CD14-positive monocyte (primary cell): ENCODE results near the gene VWA5B1. TPM values are rescaled to one million over a fixed set of nuclear protein-coding genes. Genes with fewer than 3 reads are reported as not detected.

Experiments
- DNase-seq, 3 donors: peaks; one replicate each; pipeline ENCODE4 v3.0.0-alpha.2; 2011 to 2022
- H2AFZ ChIP-seq: 2 replicates; pipeline ENCODE4 v1.6.0; 2012; ENCODE audit warnings: mild to moderate bottlenecking, low read depth, low read length, inconsistent platforms; ENCODE audit not compliant: insufficient read depth, poor library complexity, severe bottlenecking
- H3K27ac ChIP-seq, 2 donors: 1 replicate in 1 of 2; 2 replicates in 1 of 2; pipeline ENCODE4 v1.5.1; 2012 to 2013; ENCODE audit warnings: low read length in 2 of 2, control low read depth in 1 of 2, inconsistent platforms in 1 of 2, low read depth in 1 of 2, mild to moderate bottlenecking in 1 of 2
- H3K27me3 ChIP-seq, 2 donors: one replicate each; pipeline versions ENCODE4 v1.6.0 to v1.6.1; 2011 to 2013; ENCODE audit warnings: low read length in 2 of 2; ENCODE audit not compliant: control insufficient read depth in 2 of 2, insufficient read depth in 2 of 2
- H3K36me3 ChIP-seq, 2 donors: replicated peaks in 1 of 2; 1 replicate in 1 of 2; 2 replicates in 1 of 2; pipeline versions ENCODE4 v1.5.1 to v1.6.1; 2012 to 2013; ENCODE audit warnings: low read length in 2 of 2, control low read depth in 1 of 2, inconsistent platforms in 1 of 2, mild to moderate bottlenecking in 1 of 2; ENCODE audit not compliant: insufficient read depth in 2 of 2, control insufficient read depth in 1 of 2
- H3K4me1 ChIP-seq, 2 donors: 1 replicate in 1 of 2; 2 replicates in 1 of 2; pipeline versions ENCODE4 v1.5.1 to v1.6.1; 2012 to 2013; ENCODE audit warnings: low read length in 2 of 2, control low read depth in 1 of 2, inconsistent platforms in 1 of 2, mild to moderate bottlenecking in 1 of 2, moderate library complexity in 1 of 2; ENCODE audit not compliant: insufficient read depth in 2 of 2, control insufficient read depth in 1 of 2
- H3K4me2 ChIP-seq: replicated peaks from 2 replicates; pipeline ENCODE3; 2012; ENCODE audit warnings: low read length, moderate library complexity, mild to moderate bottlenecking; ENCODE audit not compliant: poor library complexity, severe bottlenecking; ENCODE audit errors: extremely low read depth
- H3K4me3 ChIP-seq, 3 experiments: fragments of 200-600 bp in 1 of 3; sonication (generic) in 1 of 3; replicated peaks in 1 of 3; 1 replicate in 2 of 3; 2 replicates in 1 of 3; pipeline ENCODE4 v1.5.1; 2011 to 2013; ENCODE audit warnings: low read length in 3 of 3, mild to moderate bottlenecking in 3 of 3, control low read depth in 2 of 3, low read depth in 2 of 3, inconsistent platforms in 1 of 3, moderate library complexity in 1 of 3
- H3K79me2 ChIP-seq: 2 replicates; pipeline ENCODE4 v1.6.0; 2012; ENCODE audit warnings: mild to moderate bottlenecking, control low read depth, inconsistent platforms, low read length, moderate library complexity; ENCODE audit not compliant: insufficient read depth
- H3K9ac ChIP-seq: 2 replicates; pipeline ENCODE4 v1.6.0; 2017; ENCODE audit warnings: low read length, mild to moderate bottlenecking; ENCODE audit not compliant: insufficient read depth, poor library complexity, severe bottlenecking
- H3K9me3 ChIP-seq, 2 donors: replicated peaks in 1 of 2; 1 replicate in 1 of 2; 2 replicates in 1 of 2; pipeline versions ENCODE4 v1.5.1 to v1.6.1; 2012 to 2013; ENCODE audit warnings: low read length in 2 of 2, control low read depth in 1 of 2; ENCODE audit not compliant: control insufficient read depth in 1 of 2, insufficient read depth in 1 of 2
- H4K20me1 ChIP-seq: 2 replicates; pipeline ENCODE4 v1.6.0; 2012; ENCODE audit warnings: mild to moderate bottlenecking, low read length, control low read depth, moderate library complexity; ENCODE audit not compliant: insufficient read depth
- H3K27ac Mint-ChIP-seq, 7 donors: one replicate each; pipeline ENCODE4 v1.8.0; 2020; ENCODE audit warnings: mild to moderate bottlenecking in 7 of 7, mixed read lengths in 7 of 7, moderate library complexity in 6 of 7, inconsistent platforms in 2 of 7
- H3K27me3 Mint-ChIP-seq, 3 donors: one replicate each; pipeline ENCODE4 v1.8.0; 2021 to 2022; ENCODE audit warnings: low read depth in 3 of 3, mild to moderate bottlenecking in 3 of 3, mixed read lengths in 3 of 3, moderate library complexity in 3 of 3, inconsistent platforms in 1 of 3
- H3K36me3 Mint-ChIP-seq, 2 donors: one replicate each; pipeline ENCODE4 v1.8.0; 2020; ENCODE audit warnings: mixed read lengths in 2 of 2, inconsistent platforms in 1 of 2, mild to moderate bottlenecking in 1 of 2
- H3K4me1 Mint-ChIP-seq: one replicate; pipeline ENCODE4 v1.8.0; 2020; ENCODE audit warnings: mild to moderate bottlenecking, mixed read lengths
- H3K4me3 Mint-ChIP-seq, 2 donors: one replicate each; pipeline ENCODE4 v1.8.0; 2020; ENCODE audit warnings: mild to moderate bottlenecking in 2 of 2, mixed read lengths in 2 of 2, moderate library complexity in 1 of 2
- H3K9me3 Mint-ChIP-seq, 7 donors: one replicate each; pipeline ENCODE4 v1.8.0; 2020 to 2022; ENCODE audit warnings: mixed read lengths in 7 of 7, mild to moderate bottlenecking in 6 of 7, moderate library complexity in 6 of 7, inconsistent platforms in 2 of 7
- WGBS: methylation state at CpG from one replicate; pipeline ENCODE4 v1.1.5; 2013; ENCODE audit warnings: missing lambda C conversion rate; ENCODE audit not compliant: insufficient coverage; 5-methylcytosine and 5-hydroxymethylcytosine counted together
- intact Hi-C, 2 donors: fragments of 100-400 bp; cut with micrococcal nuclease; formaldehyde crosslinking; loops; one replicate each; pipeline versions ENCODE4 v1.15.0 to v1.15.1; 2023
- polyA plus RNA-seq, 3 donors: library from polyadenylated mRNA; depleted of rRNA in 1 of 3; unstranded in 2 of 3; stranded (reverse) in 1 of 3; fragments of 300-500 nt in 2 of 3; fragments of >200 nt in 1 of 3; fragmentation: Illumina TruSeq in 2 of 3; gene quantifications; 1 replicate in 2 of 3; 2 replicates in 1 of 3; pipeline ENCODE4 v1.2.3, GENCODE V29; 2012 to 2021
- TF ChIP-seq, protein P1 (sequence below): fragments of 200-600 bp; IDR thresholded peaks from one replicate; pipeline ENCODE4 v1.8.0; 2022; ENCODE audit warnings: antibody characterized with exemption, mild to moderate bottlenecking

Gene VWA5B1
- polyA plus RNA-seq, 3 donors = not detected

DNA sequence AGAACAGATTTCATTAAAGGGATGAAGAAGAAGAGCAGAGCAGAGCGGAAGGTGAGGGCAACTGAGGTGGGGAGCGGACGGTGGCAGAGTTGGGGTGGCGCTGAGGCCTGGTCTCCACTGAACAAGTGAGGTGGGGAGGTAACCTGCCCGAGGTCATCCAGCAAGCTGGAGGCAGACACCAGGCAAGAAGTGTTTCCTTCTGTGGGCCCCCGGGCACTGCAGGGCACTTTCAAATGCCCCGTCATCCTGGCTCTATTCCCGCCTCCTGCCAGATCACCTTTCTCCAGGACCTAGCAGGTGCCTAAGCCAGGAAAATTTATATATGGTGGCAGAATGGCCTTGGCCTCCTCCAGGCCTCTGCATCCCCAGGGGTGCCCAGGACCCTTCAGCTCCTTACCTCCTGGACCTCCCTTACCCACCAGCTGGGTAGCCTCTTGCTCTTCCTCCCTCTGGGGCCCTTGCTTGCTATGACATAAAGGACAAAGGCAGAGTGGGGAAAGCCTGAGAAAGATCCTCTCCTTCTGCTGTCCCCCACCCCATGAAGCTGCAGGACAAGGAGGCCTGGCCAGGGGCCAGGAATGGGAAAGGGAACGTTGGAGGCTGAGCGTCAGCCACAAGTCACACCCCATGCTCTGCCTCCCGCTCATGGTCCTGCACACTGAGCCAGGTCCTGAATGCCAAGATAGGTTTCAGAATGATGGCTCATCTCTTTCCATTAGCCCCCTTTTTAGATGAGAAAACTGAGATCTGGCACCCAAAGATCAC is 29.0 kb downstream of the VWA5B1 start:
- TF ChIP-seq, protein P1, sequence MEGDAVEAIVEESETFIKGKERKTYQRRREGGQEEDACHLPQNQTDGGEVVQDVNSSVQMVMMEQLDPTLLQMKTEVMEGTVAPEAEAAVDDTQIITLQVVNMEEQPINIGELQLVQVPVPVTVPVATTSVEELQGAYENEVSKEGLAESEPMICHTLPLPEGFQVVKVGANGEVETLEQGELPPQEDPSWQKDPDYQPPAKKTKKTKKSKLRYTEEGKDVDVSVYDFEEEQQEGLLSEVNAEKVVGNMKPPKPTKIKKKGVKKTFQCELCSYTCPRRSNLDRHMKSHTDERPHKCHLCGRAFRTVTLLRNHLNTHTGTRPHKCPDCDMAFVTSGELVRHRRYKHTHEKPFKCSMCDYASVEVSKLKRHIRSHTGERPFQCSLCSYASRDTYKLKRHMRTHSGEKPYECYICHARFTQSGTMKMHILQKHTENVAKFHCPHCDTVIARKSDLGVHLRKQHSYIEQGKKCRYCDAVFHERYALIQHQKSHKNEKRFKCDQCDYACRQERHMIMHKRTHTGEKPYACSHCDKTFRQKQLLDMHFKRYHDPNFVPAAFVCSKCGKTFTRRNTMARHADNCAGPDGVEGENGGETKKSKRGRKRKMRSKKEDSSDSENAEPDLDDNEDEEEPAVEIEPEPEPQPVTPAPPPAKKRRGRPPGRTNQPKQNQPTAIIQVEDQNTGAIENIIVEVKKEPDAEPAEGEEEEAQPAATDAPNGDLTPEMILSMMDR = no peak
- H3K4me3 ChIP-seq = no peak overlapping the region
- peaks cover 0 to 7% of the 10 kb centered on the region in 2 donors for H3K27me3 ChIP-seq
- no peaks in the 10 kb centered on the region for H3K9me3 Mint-ChIP-seq
- H3K36me3 ChIP-seq = no peaks in the 10 kb centered on the region
- H4K20me1 ChIP-seq = no peaks in the 10 kb centered on the region
- no peak overlapping the region for H3K4me3 Mint-ChIP-seq
- no peaks in the 10 kb centered on the region for H3K4me1 ChIP-seq
- intact Hi-C loops = no loop called here
- no peak overlapping the region for H3K27ac Mint-ChIP-seq
- no peak overlapping the region for H2AFZ ChIP-seq
- peaks cover 10 to 23% (median 12%) of the 10 kb centered on the region in 3 donors for H3K27me3 Mint-ChIP-seq
- H3K27ac ChIP-seq = no peak overlapping the region
- no peaks in the 10 kb centered on the region for H3K4me1 Mint-ChIP-seq
- WGBS = 92% methylated on average over 6 of the region's 11 CpGs
- H3K9ac ChIP-seq = no peak overlapping the region
- H3K36me3 Mint-ChIP-seq = no peaks in the 10 kb centered on the region
- H3K4me2 ChIP-seq = no peak overlapping the region
- no peaks in the 10 kb centered on the region for H3K79me2 ChIP-seq
- no peaks in the 10 kb centered on the region for H3K9me3 ChIP-seq
- DNase-seq = no peak

DNA sequence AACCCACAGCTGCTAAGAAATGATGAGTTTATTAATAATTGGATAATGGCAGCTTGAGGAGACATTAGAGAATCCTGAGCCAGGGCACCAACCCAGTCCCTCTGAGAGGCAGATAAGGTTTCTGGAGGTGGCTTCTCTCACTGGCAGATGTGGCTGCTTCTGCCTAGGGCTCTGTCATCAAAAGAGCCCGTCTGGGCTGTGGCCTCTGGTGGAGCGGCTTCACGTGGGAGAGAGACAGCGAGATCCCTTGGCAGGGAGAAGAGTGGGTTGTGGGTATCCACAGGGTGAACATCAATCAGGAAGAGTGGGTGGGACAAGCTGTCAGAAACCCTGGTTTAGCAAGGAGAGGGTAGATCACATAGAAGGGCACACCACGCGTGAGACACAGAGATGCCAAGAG is 30.0 kb downstream of the VWA5B1 start:
- Mint-ChIP-seq H3K4me3 (no peak overlapping the region), H3K27me3 (peaks cover 10 to 24% (median 13%) of the 10 kb centered on the region in 3 donors), H3K36me3 (no peaks in the 10 kb centered on the region), H3K4me1 (no peaks in the 10 kb centered on the region), H3K27ac (no peak overlapping the region), H3K9me3 (no peaks in the 10 kb centered on the region)
- no peak overlapping the region for H3K4me2 ChIP-seq
- no peaks in the 10 kb centered on the region for H3K79me2 ChIP-seq
- WGBS = 89% methylated on average over 4 of the region's 6 CpGs
- no peak for DNase-seq
- TF ChIP-seq, protein P1 = no peak
- H3K27me3 ChIP-seq = peaks cover 0 to 7% of the 10 kb centered on the region in 2 donors
- no peak overlapping the region for H3K27ac ChIP-seq
- no peak overlapping the region for H2AFZ ChIP-seq
- no peaks in the 10 kb centered on the region for H4K20me1 ChIP-seq
- H3K4me3 ChIP-seq = no peak overlapping the region
- H3K4me1 ChIP-seq = no peaks in the 10 kb centered on the region
- no peaks in the 10 kb centered on the region for H3K9me3 ChIP-seq
- no peaks in the 10 kb centered on the region for H3K36me3 ChIP-seq
- no peak overlapping the region for H3K9ac ChIP-seq
- intact Hi-C loops = no loop called here
